Measurements from ENCODE around the gene MEI4. TPM values are rescaled to one million over a fixed set of nuclear protein-coding genes. Genes with fewer than 3 reads are reported as not detected.

MEI4 gene
- total and polyA plus RNA-seq, 10 of the 15 experiments (the other 5 are each of a cell fraction or from before 2014, with no cell fraction given): 0.03 to 0.04 (median 0.03) TPM; not detected in 7

DNA sequence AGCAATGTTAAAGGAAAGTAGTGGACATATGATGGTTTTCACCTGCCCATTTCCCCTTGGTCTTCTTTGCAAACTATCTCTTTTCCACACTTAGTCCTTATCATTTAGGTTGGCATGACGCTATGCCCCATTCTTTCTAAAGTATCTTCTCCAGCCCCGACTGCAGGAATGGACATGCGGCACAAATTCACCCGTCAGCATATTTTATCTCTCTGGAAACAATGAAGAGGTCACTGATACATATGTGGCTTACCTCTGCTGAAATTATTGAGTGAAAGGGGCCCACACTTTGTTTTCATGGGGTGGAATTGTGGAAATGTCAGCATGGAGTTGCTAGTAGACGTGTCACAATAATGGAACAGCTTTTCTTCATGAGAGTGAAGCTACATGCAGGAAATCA, 45.8 kb upstream of the MEI4 start:
- in situ Hi-C loops (cut with MboI): no loop called here
- ChIA-PET CTCF (interaction anchor here (2.2 kb wide), 1 partner anchor 12 kb away, joined by 12 read pairs; no protein-coding TSS in a partner anchor), RAD21 (ENCODE audit: unreplicated experiment) (no interaction called here), SMC1A (ENCODE audit: uncharacterized antibody, unreplicated experiment) (interaction anchor here (1.7 to 2.4 kb wide), 3 partner anchors 8 to 45 kb away, joined by 4 to 9 read pairs (median 5); no protein-coding TSS in a partner anchor), POLR2A (no interaction called here)
- H3K27me3 ChIP-seq (replicated peaks in 1 of 2; ENCODE audit: control insufficient read depth in 2 of 2, insufficient read depth in 2 of 2, low read length in 1 of 2): no peaks in the 10 kb centered on the region
- no peaks in the 10 kb centered on the region for H4K20me1 ChIP-seq (ENCODE audit: control insufficient read depth, insufficient read depth)
- no peak overlapping the region for H3K4me2 ChIP-seq (ENCODE audit: control insufficient read depth, insufficient read depth)
- no peaks in the 10 kb centered on the region for H3K36me3 ChIP-seq (ENCODE audit: control insufficient read depth in 2 of 2, insufficient read depth in 2 of 2, low read length in 1 of 2)
- intact Hi-C loops (cut with micrococcal nuclease; ENCODE audit: unreplicated experiment): no loop called here
- H3K4me1 ChIP-seq (ENCODE audit: control insufficient read depth, insufficient read depth, low read length): no peaks in the 10 kb centered on the region
- H3K9ac ChIP-seq (ENCODE audit: control insufficient read depth, insufficient read depth, low read length): no peak overlapping the region
- BruUV-seq (replicated peaks): no TSS peak
- 34% methylated on average over 5 of the region's 5 CpGs for WGBS (ENCODE audit: insufficient coverage, insufficient replicate concordance, low lambda C conversion rate, missing lambda C conversion rate)
- ATAC-seq (no peak), DNase-seq (ENCODE audit: low read depth, low spot score) (no peak), FAIRE-seq (no peak)
- no peak overlapping the region for H2AFZ ChIP-seq (ENCODE audit: control insufficient read depth, low read depth, low read length)
- H3K27ac ChIP-seq (ENCODE audit: control insufficient read depth, insufficient read depth): no peak overlapping the region
- H3K79me2 ChIP-seq (ENCODE audit: control insufficient read depth, insufficient read depth, low read length): no peaks in the 10 kb centered on the region
- H3K4me3 ChIP-seq: no peak overlapping the region
- H3K9me3 ChIP-seq (replicated peaks; ENCODE audit: control insufficient read depth, insufficient read depth, low read length): no peaks in the 10 kb centered on the region
- TF ChIP-seq HDAC6 (IDR thresholded peaks at IDR 0.05; ENCODE audit: unreplicated experiment) (no peak), IKZF2 (IDR thresholded peaks at IDR 0.05) (no peak), ZNF207 (IDR thresholded peaks at IDR 0.05; ENCODE audit: borderline replicate concordance) (no peak), TARDBP (IDR thresholded peaks at IDR 0.05; ENCODE audit: borderline replicate concordance) (no peak), WRNIP1 (IDR thresholded peaks at IDR 0.05; ENCODE audit: borderline replicate concordance, low read depth, low read length) (no peak), SMARCA5 (IDR thresholded peaks at IDR 0.05) (no peak)
- TF ChIP-seq, protein P1, sequence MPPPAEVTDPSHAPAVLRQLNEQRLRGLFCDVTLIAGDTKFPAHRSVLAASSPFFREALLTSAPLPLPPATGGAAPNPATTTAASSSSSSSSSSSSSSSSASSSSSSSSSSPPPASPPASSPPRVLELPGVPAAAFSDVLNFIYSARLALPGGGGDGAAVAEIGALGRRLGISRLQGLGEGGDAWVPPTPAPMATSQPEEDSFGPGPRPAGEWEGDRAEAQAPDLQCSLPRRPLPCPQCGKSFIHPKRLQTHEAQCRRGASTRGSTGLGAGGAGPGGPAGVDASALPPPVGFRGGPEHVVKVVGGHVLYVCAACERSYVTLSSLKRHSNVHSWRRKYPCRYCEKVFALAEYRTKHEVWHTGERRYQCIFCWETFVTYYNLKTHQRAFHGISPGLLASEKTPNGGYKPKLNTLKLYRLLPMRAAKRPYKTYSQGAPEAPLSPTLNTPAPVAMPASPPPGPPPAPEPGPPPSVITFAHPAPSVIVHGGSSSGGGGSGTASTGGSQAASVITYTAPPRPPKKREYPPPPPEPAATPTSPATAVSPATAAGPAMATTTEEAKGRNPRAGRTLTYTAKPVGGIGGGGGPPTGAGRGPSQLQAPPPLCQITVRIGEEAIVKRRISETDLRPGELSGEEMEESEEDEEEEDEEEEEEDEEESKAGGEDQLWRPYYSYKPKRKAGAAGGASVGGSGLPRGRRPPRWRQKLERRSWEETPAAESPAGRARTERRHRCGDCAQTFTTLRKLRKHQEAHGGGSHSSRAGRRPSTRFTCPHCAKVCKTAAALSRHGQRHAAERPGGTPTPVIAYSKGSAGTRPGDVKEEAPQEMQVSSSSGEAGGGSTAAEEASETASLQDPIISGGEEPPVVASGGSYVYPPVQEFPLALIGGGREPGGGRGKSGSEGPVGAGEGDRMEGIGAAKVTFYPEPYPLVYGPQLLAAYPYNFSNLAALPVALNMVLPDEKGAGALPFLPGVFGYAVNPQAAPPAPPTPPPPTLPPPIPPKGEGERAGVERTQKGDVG (CRISPR knock-in tag; IDR thresholded peaks at IDR 0.05): no peak
- TF ChIP-seq, protein P2, sequence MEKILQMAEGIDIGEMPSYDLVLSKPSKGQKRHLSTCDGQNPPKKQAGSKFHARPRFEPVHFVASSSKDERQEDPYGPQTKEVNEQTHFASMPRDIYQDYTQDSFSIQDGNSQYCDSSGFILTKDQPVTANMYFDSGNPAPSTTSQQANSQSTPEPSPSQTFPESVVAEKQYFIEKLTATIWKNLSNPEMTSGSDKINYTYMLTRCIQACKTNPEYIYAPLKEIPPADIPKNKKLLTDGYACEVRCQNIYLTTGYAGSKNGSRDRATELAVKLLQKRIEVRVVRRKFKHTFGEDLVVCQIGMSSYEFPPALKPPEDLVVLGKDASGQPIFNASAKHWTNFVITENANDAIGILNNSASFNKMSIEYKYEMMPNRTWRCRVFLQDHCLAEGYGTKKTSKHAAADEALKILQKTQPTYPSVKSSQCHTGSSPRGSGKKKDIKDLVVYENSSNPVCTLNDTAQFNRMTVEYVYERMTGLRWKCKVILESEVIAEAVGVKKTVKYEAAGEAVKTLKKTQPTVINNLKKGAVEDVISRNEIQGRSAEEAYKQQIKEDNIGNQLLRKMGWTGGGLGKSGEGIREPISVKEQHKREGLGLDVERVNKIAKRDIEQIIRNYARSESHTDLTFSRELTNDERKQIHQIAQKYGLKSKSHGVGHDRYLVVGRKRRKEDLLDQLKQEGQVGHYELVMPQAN (conservative IDR thresholded peaks at IDR 0.05): no peak
- TF ChIP-seq, protein P3, sequence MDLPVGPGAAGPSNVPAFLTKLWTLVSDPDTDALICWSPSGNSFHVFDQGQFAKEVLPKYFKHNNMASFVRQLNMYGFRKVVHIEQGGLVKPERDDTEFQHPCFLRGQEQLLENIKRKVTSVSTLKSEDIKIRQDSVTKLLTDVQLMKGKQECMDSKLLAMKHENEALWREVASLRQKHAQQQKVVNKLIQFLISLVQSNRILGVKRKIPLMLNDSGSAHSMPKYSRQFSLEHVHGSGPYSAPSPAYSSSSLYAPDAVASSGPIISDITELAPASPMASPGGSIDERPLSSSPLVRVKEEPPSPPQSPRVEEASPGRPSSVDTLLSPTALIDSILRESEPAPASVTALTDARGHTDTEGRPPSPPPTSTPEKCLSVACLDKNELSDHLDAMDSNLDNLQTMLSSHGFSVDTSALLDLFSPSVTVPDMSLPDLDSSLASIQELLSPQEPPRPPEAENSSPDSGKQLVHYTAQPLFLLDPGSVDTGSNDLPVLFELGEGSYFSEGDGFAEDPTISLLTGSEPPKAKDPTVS (IDR thresholded peaks at IDR 0.05; ENCODE audit: low read depth, low read length): no peak
- TF ChIP-seq, protein P4, sequence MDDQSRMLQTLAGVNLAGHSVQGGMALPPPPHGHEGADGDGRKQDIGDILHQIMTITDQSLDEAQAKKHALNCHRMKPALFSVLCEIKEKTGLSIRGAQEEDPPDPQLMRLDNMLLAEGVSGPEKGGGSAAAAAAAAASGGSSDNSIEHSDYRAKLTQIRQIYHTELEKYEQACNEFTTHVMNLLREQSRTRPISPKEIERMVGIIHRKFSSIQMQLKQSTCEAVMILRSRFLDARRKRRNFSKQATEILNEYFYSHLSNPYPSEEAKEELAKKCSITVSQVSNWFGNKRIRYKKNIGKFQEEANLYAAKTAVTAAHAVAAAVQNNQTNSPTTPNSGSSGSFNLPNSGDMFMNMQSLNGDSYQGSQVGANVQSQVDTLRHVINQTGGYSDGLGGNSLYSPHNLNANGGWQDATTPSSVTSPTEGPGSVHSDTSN (IDR thresholded peaks at IDR 0.05; ENCODE audit: insufficient replicate concordance, low read depth, low read length): no peak

Data from GM12878 (cell line).